GM18520 (cell line): ENCODE data around the gene L2HGDH.
"Not testable (repeated sequence)": the region's sequence is repeated elsewhere in the genome, so short reads cannot be mapped to it uniquely, and the experiment has no call there.

Experiments used
- ATAC-seq: cut with Tn5 transposase; IDR thresholded peaks from one replicate; pipeline ENCODE4 v1.9.1; 2021; ENCODE audit not compliant: unreplicated experiment

The L2HGDH gene

GRCh38 chr14:50340045-50340444, 28.0 kb upstream of the L2HGDH start:
- ATAC-seq: no peak

DNA sequence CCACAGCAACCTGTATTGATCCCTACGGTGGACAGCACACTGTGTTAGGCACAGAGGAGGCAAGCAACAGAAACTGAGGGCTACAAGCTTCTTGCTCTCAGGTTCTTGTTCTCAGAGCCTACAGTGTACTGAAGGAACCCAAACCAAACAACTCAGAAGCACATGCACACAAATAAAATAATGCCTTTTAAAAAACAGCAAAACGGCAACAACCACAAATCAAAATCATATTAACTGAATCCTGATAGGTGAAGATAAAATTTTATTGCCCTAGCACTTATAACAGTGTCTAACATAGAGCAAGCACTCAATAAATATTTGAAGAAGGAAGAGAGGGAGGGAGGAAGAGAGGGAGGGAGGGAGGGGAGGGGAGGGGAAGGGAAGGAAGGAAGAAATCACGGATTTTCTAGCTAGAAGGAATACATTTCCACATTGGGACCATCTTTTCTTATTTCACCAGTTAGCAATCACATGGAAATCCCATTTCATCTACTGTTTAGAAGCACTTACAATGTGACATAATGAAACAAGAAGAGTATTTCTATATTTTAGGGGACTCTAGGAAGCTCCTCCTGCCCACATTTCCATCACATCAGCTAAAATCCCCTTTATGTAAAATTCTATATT, 27.3 kb upstream of the L2HGDH start:
- no peak for ATAC-seq

- ATAC-seq: no peak
Measured at GRCh38 chr14:50338587-50338986, 26.6 kb upstream of the L2HGDH start.

GRCh38 chr14:50335989-50336824, 24.2 kb upstream of the L2HGDH start:
- no peak for ATAC-seq

DNA sequence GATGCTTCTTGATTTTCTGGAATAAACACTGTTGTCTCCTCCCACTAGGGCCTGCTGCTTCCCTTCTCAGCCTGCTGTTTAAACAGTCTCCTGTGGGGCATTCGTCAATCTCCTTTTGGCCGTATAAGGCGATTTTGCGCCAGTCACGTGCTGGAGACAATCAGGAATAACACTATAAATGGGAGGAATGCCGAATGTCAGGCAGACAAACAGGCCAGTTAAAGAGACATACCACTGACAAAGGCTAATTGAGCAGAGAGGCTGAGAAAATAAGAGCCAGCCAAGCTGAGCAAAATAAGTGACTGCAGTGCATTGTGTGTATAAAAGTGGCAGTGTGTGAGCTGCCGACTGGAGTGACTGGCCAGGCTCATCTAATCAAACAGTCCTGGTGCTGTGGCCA, 23.4 kb upstream of the L2HGDH start:
- no peak for ATAC-seq

DNA sequence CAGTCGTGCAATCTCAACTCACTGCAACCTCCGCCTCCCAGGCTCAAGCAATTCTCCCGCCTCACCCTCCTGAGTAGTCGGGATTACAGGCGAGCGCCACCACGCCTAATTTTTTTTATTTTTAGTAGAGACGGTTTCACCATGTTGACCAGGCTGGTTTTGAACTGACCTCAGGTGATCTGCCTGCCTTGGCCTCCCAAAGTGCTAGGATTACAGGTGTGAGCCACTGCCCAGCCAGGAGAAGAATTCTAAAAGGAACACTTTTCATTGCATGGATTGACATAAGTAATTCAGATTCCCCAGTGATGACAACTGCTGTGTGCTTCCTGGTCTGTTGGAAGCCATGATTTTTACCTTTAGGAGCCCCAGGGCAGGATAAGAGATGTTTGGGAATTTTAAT, 22.2 kb upstream of the L2HGDH start:
- no peak for ATAC-seq

DNA sequence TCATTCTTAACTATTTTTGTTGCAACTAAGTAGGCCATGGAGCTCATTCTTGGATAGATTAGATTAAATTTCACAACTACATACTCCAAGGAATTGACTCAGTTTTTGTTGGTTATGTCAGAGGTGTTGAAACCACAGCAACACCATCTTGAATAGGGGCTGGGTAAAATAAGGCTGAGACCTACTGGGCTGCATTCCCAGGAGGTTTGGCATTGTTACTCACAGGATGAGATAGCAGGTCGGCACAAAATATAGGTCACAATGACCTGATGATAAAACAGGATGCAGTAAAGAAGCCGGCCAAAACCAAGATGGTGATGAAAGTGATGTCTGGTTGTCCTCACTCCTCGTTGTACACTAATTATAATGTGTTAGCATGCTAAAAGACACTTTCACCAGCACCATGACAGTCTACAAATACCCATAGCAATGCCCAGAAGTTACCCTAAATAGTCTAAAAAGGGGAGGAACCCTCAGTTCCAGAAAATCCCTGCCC, 21.0 kb upstream of the L2HGDH start:
- no peak for ATAC-seq

- ATAC-seq: no peak
Measured at GRCh38 chr14:50331596-50331995, 19.6 kb upstream of the L2HGDH start.

DNA sequence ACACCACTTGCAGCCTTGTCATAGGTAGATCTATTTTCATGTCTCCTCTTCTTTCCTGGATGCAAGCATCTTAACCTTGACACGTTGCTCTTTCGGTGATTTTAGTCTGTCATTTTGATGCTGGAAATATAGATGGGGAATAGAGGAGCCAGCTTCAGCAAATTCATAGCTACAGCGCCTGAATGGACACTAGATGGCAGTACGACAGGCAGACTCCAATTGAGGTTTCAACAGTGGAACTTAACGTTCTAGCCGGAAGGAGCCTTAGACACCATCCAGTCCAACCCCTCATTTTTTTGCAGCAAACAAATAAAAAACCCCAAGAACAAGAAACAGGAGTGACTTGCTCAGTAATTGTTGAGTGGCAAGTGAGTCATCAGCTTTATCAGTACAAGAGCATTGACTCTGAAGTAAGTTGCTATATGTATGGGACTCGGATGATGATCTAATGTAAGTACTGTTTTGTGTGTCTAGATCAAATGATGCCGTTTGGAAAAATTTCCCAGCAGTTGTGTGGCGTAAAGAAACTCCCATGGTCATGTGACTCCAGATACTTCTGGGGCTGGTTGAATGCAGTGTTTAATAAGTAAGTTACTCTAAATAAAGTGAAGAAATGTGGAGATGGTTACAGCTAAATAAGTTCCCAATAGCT, 9.1 kb upstream of the L2HGDH start:
- ATAC-seq: peak; percentile 87

- no peak for ATAC-seq
Measured at GRCh38 chr14:50320283-50320682, 8.3 kb upstream of the L2HGDH start.

- no peak for ATAC-seq
Measured at GRCh38 chr14:50319721-50320120, 7.7 kb upstream of the L2HGDH start.

GRCh38 chr14:50319293-50319692, 7.3 kb upstream of the L2HGDH start:
- no peak for ATAC-seq

DNA sequence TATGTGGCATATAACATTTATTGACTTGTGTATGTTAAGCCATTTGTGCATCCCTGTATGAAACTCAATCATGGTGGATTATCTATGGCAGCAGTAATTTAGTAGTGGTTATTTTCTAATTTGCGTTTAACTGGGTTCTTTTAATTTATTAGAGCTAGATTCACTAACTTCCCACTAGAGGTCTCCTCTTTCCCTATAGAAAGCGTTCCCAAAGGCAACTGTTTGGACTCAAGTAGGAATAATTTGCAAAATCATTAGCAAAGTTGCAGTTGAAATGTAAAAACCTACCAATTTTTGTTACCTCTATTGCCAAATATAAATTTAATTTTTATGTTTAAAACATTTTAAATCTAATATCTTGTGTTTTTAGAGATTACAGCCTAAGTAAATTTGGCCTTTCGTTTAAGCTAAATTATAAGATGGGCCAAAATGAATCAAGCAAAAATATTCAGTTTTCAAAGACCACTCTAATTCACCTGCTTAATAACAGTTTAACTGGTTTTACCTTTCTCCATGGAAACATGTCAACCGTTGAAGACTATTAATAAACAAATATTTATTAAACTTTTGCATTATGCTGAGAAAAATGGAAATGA, 6.1 kb upstream of the L2HGDH start:
- ATAC-seq: no peak

- not testable (repeated sequence) for ATAC-seq
Measured at GRCh38 chr14:50314098-50314497, 2.1 kb upstream of the L2HGDH start.

GRCh38 chr14:50312734-50313054, 665 bp upstream of the L2HGDH start:
- no peak for ATAC-seq

- peak; percentile 3 for ATAC-seq
Measured at GRCh38 chr14:50311337-50311971, 575 bp downstream of the L2HGDH start.

DNA sequence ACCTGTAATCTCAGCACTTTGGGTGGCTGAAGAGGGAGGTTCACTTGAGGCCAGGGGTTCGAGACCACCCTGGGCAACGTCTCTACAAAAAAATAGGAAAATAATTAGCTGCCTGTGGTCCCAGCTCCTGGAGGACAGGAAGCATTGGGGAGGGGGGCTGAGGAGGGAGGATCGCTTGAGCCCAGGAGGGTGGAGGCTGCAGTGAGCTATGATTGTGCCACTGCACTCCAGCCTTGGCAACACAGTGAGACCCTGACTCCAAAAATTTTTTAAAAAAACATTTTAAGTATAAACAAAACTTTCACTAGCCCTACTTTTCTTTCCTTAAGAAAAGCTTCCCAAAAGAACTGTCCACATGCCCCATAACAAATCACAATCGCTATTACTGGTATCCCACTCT, 1.6 kb downstream of the L2HGDH start:
- ATAC-seq: no peak

- ATAC-seq: no peak
Measured at GRCh38 chr14:50308363-50308915, 3.6 kb downstream of the L2HGDH start.

DNA sequence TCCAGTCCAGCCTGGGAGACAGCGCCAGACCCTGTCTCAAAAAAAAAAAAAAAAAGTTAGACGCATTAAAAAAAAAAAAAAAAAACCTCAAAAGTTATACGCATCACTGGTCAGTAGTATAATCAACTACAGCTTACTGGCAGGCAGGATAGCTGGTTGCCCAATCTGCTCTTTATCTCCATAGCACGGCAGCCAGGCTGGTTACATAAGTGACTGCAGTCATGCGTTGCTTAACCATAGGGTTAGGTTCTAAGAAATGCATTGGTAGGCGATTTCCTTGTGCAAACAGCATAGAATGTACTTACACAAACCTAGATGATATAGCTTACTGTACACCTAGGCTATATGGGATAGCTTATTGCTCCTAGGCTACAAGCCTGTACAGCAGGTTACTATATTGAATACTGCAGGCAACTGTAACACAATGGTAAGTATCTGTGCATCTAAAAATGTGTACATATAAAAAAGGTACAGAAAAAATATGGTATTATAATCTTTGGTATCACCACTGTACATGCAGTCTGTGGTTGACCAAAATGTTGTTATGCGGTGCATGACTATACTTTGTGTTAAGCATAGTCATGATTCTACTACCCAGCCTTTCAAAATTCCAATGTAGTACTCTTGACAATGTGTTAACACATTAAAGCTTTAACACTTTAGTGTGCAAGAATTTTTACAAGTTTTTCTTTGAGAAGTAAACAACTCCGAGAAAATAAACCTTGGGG, 8.1 kb downstream of the L2HGDH start:
- ATAC-seq: no peak

- ATAC-seq: no peak
Measured at GRCh38 chr14:50301914-50302313, 10.1 kb downstream of the L2HGDH start.
